HS-5 (cell line): ENCODE results near the gene ARHGEF10L.
"Not testable (repeated sequence)": the region's sequence is repeated elsewhere in the genome, so short reads cannot be mapped to it uniquely, and the experiment has no call there.

Experiments used
- DNase-seq: peaks from one replicate; pipeline ENCODE4 v3.0.0-alpha.2; 2012; ENCODE audit warnings: low read depth

Gene ARHGEF10L

DNA sequence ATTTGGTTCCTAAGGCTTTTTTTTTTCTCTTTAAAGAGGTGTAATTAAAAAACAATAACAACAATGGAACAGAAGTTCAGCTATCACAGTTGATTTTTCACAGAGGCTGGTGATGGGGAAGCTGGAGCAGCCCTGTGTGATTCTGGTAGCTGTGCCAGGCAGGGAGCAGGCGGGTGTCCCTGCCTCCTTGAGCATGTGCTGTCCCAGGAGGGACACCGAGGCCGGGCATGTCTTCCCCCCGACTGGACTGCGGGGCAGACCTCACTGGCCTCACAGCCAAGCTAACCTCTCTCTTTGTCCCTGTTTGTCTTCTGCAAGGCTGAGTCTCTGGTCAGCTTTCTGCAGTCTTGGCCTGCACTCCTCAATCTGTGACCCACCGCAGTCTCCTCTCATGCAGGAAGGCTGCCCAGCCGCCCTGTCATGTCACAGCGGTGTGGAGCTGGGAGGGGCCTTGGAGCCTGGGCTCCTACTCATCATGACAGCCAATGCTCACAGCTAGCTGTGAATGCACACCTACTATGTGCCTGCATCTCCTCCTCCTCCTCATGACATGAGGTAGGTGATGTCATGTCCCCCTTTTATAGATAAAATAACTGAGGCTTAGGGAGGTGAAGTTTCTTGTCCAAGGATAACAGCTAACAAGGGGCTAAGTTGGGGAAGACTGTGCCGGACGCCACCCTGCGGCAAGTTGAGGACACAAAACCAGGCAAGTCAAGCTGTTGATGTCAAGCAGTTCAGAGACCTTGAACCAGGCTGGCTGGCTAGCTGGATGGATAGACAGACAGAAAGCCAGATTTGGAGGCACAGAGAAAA is 205.4 kb downstream of the ARHGEF10L start:
- DNase-seq, result no peak

DNA sequence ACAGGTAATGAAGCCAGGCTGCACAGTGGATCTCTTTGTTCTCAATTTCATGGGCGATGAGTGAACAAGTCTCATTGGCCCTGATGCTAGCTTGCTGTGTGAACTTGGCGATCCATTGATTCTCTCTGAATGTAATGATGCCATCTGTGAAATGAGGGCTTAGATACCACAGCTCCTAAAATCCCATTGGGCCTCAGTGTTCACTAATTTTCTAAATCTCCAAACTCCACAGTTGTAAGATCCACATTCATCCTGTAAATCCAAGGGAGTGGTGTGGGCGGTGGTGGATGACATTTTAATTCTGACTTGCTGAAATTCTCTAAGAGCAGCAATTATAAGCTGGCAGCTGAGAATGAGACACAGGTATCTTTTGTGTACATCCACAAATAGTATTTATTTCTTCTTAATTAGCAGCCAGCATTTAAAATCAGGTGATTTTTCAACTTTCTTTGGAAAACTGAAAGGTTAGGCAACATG is 206.0 kb downstream of the ARHGEF10L start:
- no peak for DNase-seq

DNA sequence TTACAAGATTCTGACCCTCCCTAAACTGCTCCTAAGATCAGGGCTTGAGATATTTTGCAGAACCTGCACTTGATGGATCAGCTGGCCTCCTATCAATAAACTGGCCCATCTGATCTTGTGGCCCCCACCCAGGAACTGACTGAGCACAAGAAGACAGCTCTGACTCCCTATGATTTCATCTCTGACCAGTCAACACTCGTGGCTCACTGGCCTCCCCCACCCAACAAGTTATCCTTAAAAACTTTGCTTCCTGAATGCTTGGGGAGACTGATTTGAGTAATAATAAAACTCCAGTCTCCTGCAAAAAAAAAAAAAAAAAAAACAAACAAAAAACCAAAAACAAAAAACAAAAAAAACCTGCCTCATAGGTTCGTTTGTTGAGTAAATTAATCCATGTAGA is 206.8 kb downstream of the ARHGEF10L start:
- not testable (repeated sequence) for DNase-seq

DNA sequence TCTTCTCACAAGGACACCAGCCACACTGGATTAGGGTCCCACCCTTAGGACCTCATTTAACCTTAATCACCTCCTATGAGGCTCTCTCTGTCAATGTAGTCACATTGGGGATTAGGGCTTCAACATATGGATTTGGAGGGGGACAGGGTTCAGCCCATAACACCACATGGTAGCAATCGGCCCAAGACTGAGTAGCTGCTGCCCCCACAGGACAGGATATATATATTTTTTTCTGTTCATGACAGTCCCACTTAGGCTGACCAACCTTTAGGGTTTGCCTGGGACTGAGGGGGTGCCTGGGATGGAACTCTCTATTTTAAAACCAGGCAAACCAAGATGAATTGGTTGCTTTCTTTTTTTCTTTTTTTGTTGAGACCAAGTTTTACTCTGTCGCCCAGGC is 207.4 kb downstream of the ARHGEF10L start:
- no peak for DNase-seq
